Measurements from ENCODE around the gene MALT1.
"Not testable (repeated sequence)": the region's sequence is repeated elsewhere in the genome, so short reads cannot be mapped to it uniquely, and the experiment has no call there.

The MALT1 gene

DNA sequence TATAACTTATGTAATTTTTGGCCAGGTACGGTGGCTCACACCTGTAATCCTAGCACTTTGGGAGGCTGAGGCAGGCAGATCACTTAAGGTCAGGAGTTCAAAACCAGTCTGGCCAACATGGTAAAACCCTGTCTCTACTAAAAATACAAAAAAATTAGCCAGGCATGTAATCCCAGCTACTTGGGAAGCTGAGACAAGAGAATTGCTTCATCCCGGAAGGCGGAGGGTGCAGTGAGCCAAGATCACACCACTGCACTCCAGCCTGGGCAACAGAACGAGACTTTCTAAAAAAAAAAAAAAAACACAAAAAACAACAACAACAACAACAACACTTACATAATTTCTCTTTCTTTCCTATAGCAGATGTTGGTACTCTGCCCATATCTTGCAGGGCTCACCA, 105.3 kb downstream of the MALT1 start:
- DNase-seq (ENCODE audit: low spot score), result not testable (repeated sequence)

DNA sequence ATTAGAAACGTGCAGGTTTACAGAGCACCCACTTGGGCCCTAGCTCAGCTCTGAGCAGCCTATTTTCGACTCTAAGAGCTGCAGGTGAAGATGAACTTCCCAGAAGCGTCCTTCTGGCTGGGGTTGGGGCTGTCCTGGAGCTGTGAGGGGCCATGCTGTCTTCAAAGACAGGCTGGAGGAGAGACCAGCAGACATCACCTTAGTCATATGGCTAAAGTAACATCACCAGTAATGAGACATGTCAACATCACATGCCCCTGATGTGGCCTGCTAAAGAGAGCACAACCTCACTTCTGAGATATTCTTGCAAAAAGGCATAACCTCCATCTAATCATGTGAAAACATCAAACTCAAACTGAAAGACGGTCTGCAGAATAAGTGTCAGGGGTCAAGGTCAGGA, 106.2 kb downstream of the MALT1 start:
- DNase-seq (ENCODE audit: low spot score), result no peak

DNA sequence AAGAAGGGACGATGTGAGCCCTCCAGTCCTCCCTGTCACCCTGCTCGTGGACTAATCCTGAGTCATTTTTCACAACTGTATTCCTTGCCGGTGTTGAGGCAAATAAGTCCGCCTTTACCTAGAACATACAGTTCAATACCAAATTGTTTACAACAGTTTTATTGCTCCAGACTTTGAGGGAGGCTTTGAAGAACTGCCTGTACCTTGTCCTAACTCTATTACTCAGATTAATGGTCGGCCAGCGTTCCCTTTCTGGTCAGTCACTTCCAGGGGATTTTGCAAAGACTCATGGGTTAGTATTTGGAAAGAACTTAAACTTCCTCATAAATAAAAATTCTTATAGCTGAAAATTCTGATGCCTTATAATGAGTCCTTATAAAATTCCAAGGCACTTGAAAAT, 108.3 kb downstream of the MALT1 start:
- no peak for DNase-seq (ENCODE audit: low spot score)

DNA sequence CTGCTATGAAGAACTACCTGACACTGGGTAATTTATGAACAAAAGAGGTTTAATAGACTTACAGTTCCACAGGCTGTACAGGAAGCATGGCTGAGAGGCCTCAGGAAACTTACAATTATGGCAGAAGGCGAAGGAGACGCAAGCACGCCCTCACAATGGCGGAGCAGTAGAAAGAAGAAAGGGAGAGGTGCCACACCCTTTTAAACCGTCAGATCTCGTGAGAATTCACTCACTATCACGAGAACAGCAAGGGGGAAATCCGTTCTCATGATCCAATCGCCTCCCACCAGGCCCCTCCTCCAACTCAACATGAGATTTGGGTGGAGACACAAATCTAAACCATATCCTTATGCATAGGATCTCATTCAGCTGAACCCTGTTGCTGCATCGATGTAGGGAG, 108.8 kb downstream of the MALT1 start:
- DNase-seq (ENCODE audit: low spot score), result no peak

DNA sequence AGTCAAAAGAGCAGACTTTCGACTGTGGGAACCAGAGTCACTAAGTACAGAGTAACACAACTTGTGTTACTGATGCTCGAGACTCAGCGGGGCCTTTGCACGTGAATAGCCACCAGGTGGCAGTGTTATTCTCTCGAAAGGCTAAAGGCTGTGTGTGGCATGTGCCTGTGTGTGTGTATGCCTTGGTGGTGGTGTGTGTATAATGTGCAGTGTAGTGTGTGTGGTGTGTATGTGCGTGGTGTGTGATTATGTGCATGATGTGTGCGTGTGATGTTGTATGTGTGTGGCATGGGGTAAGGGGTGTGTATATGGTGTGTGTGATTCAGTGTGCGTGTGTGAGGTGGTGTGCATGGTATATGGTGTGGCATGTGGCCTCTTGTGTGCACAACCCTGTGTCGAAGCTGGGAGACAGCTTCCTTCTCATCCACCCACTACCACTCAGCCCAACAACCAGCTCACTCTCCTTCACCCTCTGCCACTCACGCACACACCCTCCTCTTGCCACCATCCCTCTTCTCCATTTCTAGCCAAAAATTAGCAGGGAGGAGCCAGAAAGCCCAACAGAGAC, 110.4 kb downstream of the MALT1 start:
- DNase-seq (ENCODE audit: low spot score), result peak; percentile 67

DNA sequence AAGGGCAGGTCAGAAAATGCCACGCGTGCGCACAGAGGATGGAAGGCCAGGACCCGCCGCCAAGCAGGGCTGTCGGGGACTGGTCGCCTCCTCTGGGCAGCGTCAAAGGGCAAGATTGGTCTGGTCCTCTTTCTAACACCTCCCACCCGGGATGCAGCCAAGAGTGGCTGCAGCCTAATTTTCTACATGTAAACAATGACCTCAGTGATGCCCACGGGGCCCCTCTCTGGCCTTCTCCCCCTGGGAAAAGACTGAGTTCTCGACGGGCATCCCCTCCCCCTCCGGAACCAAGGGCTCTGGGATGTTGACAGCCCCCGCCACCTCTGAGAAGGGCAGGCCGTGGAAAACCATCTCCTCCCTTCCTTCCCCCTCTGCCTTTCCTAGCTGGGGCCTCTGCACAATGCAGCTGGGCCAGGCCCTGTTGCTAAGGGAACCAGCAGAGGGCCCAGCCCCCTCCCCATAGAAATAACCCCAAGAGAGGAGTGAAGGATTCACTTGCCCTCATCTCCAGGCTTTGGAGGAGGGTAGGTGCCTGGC, 113.4 kb downstream of the MALT1 start:
- DNase-seq (ENCODE audit: low spot score), result no peak

DNA sequence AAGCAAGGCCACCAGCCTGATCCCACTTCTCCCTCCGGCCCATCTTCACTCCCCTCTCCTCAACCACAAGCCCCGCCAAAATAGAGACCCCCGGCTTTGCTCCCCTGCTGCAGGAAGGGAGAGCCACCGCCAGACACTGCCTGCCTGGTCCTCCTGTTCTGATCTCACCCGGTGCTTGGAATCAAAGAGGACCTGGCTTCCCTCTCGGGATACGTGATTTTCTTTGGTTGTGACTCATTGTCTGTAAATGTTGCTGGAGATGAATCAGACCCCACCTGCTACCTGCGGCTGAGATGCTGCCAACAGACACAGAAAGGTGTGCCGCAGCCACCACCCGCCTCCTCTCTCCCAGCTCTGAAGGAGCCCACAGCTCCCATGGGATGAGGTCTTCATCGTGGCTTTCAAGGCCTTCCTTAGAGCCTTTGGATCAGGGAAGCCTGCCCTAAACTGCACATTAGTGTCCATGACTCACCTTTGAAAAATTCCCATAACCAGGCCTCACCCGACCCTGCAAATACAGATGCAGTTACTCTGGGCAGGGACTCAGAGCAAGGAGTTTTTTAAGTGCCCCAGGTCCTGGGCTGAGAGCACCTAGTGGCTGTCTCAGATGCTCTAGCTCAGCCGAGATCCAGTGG, 114.0 kb downstream of the MALT1 start:
- peak; percentile 80 for DNase-seq (ENCODE audit: low spot score)

DNA sequence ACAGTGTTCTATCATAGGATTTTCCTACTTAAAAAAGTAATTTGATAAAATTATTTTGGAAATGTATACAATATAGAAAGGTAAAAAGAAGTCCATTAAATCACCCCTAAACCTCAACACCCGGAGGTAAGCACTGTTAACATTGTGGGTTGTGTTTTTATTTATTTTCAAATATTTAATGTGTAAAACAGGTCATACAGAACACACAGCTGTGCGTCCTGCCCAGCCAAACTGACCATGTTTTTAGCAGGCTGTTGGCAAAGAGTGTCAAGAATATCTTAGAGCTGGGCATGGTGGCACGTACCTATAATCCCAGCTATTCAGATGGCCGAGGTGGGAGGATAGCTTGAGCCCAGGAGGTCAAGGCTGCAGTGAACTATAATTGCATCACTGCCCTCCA, 114.6 kb downstream of the MALT1 start:
- no peak for DNase-seq (ENCODE audit: low spot score)

DNA sequence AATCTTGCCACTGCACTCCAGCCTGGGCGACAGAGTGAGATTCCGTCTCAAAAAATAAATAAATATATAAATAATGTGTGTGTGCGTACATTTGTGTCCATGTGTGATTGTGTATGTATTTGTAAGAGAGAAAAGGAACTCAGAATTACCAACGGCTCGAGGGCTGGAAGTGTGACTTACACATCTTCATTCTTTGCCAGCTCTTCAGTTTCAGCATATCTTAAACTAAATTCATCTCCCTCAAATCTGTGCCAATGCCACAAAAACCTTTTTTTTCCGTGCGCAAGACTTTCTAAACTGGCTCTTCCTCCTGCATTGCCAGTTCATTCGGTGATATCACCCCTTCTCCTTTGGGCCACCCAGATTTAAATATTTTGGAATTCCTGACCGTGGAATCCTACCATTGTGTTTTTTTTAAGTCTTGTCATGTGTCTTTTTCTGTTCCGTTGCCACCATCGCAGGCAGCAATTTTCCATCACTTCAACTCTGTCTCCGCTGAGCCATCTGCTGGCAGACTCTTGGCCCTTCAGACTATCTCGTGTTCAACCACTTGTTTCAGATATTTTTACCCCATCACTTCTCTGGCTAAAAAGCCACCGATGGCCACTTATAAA, 116.4 kb downstream of the MALT1 start:
- no peak for DNase-seq (ENCODE audit: low spot score)

DNA sequence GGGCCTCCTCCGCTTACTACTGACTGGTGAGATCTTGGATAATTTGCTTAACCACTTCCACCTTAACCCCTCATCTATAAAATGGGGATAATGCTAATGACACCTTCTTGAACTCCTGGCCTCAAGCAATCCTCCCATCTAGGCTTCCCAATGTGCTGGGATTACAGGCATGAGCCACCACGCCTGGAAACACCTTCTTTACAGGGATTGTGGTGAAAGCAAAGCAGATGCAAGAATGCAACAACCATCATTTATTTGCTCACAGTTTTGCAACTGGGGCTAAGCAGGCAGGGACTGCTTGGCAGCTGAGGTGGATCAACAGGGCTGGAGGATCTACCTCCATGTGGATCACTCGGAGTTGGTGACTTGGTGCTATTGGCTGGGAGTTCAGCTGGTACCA, 117.2 kb downstream of the MALT1 start:
- no peak for DNase-seq (ENCODE audit: low spot score)

DNA sequence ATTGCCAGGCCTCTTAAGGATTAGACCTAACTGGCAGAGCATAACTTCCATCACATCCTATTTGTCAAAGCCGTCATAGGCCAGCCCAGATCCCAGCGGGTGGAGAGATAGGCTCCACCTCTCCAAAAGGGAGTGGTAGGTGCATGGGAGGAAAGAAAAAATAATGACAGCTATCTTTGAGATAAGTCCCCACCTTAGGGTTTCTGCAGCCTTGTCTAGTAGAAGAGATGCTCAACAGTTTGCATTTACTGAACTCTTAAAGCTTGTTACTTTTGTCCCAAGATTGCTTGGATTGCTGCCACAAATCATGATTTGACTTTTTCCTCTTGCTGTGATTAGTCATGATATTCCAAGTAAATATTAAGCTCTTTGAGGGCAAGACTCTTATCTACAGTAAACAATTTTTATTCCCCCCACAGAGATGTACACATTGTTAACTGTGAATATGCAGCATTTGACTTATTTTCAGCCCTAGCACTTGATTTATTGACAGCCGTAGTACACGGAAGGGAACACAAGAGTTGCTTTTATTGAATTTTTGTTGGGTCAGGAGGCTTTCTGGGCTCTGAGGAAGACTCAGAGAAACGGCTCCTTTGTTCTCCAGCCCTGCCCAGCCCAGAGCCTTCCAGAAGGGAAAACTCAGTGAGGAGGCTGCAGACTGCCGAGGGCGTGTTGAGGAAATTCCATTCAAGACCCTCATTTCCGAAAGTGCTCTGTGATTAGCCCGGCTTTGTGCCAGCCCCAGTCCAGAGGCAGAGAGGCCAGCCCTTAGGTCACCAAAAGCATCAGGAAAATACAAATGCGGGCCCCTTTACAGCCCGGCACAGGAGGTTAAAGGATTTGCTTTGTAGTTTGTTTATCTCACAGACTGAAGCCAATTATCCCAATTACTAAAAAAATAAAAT, 118.0 kb downstream of the MALT1 start:
- DNase-seq (ENCODE audit: low spot score), result peak; percentile 31

DNA sequence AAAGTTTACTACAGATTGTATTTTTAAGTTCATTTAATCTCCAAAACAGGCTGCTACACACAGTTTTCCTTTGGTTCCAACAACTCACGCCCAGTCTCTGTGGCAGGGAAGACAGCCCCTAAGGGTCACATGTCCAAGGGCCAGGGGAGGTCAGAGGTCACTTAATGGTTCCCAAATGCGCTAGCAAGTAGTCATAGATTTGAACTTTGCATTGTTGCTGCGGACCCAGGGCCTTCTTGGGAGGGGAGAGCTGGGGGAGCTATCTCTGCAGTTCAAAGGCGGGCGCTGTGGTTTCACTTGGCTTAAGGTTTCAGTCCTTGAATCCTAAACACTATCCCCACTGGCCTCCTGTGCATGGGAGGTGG, 118.6 kb downstream of the MALT1 start:
- no peak for DNase-seq (ENCODE audit: low spot score)

DNA sequence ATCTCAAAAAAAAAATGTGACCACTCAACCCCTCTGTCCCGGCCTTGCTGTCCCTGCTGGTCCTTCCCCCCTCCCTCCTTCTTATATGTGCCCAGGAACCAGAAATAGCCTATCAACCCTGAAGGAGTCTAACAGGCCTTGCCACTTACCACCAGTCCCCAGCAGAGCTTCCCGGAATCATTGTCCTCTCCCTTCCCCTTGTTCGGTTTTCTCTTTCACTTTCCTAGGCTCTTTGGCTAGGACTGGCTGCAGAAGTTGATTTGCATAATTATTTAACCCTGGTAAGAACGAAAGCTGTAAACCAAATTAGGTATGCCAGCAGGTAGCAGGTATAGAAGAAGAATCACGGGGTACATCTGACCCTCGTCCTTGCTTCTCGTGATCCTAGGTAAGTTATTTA, 120.8 kb downstream of the MALT1 start:
- DNase-seq (ENCODE audit: low spot score), result no peak

DNA sequence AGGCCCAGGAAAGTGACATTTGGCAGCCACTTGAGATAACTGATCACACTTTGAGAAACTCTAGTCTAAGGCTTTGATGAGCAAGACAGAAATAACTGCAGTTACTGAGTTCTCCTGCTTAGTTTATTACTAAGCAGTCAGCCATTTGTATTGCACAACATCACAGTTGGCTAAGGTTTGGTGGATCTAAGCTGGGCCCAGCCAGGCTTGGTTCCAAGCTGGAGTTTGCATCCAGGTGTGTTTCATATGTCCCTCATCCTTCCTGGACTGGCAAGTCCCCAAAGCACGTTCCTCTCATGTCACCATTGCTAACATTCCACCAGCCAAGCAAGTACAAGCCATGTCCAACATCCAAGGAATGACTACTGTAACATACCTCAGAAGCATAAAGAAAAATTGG, 122.1 kb downstream of the MALT1 start:
- DNase-seq (ENCODE audit: low spot score), result peak; percentile 57

DNA sequence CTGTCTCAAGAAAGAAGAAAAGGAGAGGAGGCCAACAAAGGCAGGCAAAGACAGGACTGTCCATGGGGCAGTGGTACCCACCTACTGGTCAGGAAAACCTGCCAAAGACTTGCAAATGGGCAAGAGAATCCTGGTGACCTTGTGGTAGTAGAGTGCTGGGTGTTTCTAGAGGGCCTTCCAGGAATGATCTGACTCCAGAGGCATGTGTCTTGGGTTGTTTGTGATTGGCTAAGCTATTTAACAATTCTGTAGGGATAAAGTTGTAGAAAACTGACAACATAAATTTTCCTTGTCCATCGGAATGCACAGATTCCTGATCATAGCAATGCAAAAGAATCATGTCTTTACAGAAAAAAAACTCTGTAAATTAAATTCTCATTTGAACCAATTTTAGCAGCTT, 125.0 kb downstream of the MALT1 start:
- DNase-seq (ENCODE audit: low spot score), result no peak

DNA sequence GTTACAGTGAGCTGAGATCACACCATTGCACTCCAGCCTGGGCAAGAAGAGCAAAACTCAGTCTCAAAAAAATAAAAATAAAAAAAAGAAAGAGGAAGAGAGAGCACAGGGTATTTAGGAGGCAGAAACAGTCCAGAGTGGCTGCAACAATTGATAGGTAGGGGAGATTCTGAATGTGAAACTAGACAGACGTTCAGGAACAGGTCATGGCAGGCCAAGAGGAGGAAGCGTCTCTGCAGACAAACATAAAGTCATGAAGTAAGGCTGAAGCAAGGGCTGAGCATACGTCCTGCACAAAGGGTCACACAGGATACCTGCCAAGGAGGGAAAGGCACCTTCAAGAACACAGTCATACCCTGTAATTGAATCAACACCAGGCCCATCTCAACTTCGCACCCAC, 129.3 kb downstream of the MALT1 start:
- DNase-seq (ENCODE audit: low spot score), result no peak

DNA sequence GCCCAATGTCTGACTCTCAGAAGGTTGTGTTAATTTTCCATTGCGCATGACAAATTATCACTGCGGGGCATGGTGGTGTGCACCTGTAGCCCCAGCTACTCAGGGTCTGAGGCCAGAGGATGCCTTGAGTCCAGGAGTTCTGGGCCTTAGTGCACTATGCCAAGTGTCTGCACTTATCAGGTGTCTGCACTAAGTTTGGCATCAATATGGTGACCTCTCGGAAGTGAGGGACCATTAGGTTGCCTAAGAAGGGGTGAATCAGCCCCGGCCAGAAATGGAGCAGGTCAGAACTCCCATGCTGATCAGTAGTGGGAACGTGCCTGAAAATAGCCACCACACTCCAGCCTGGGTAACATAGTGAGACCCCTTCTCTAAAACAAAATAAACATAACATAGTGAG, 131.7 kb downstream of the MALT1 start:
- DNase-seq (ENCODE audit: low spot score), result no peak

DNA sequence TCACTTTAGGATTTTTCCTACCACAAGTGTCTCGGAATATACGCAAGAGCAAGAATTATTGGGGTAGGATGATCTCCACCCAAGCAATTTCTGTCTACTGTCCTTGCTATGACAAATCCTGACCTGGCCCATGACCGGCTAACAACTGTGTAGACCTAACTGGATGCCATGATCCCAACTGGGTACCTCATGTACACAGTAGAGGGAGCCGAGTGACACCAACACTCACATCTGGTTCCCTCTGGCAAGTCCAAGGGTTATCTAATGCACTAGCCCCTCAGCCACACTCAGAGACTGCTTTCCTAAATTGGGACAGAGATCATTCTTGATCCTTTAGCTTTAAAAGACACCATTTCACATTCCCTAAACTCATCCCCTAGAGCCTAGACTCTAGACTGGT, 132.7 kb downstream of the MALT1 start:
- no peak for DNase-seq (ENCODE audit: low spot score)
